Inflammatory macrophage treated with lipopolysaccharide for 1 hour (primary cell): ENCODE results near the gene OSBPL2.

Experiments
- DNase-seq, 2 donors: peaks; one replicate each; pipeline ENCODE4 v3.0.0-alpha.2; 2020 to 2022

OSBPL2 gene

DNA sequence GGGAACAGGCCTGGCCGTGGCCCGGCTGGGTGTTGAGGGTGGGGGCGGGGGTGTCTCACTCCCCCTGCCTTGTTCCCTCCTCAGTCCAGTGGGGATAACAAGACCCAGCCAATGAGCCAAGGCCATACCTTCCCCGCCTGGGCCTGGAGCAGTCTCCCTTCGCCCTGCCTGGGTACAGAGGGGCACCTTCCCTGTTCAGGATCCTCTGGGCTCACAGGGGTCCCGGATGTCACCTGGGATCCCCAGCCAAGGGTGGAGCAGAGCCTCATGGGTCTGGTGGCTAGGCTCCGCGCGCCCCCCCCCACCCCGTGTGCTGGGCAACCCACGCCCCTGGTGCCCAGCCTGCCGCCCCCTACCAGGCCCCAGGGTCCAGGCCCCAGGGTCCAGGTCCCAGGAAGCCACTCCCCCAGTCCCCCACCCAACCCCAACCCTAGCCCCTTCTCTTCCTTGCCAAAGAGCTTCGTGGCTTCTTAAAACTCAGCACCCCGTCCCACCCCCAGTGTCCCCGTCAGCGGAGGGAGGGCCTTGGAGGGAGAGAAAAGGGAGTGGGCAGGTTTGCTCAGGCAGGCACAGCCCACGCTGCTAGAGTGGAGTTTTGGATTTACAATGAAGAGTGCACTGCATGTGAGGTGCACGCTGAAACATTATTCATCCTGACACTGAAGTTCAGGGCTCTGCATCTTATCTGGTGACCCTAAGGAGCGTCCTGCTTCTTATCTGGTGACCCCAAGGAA, 30.1 kb upstream of the OSBPL2 start:
- DNase-seq, result no peak

DNA sequence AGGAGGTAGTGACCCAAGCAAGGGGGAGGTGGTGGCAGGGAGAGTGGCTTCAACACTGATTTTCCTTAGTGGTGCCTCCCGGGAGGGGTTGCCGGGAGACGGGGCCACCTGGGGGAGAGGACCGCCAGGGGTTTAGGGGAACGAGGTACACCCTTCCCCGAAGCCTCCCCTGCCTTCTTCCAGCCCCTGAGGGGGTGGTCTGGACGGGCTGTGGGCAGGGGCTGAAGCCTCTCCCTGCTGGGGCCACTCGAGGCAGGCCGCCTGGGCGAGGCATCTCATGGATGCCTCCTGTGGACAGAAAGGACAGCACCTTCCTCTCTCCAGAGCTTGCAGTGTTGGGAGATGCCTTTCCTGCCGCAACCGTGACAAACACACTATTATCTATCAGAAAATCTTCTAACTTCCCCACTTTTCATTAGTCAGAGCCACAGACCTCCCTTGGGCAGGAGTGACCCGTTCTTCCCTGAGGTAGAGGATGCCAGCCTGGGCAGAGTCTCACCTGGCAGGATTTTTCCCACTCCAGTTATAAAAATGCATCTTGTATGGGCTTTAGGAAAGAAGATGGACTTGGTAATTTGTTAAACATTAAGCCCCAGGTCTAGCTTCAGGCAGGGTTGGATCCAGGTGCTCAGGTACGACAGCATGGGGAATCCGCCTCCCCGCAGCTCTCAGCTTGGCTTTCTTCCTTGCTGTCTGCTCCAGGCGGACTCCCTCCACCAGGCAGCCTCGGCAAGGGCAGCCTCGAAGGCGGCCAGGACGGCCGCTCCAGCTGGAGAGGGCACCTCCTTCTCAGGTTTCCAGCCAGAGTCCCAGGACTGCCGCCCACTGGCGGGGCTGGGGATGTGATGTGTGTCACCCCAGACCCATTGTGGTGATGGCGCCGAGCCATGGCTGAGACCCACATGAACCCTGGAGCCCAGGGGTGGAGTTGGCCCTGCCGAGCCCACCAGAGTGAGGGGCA, 29.2 kb upstream of the OSBPL2 start:
- no peak for DNase-seq

DNA sequence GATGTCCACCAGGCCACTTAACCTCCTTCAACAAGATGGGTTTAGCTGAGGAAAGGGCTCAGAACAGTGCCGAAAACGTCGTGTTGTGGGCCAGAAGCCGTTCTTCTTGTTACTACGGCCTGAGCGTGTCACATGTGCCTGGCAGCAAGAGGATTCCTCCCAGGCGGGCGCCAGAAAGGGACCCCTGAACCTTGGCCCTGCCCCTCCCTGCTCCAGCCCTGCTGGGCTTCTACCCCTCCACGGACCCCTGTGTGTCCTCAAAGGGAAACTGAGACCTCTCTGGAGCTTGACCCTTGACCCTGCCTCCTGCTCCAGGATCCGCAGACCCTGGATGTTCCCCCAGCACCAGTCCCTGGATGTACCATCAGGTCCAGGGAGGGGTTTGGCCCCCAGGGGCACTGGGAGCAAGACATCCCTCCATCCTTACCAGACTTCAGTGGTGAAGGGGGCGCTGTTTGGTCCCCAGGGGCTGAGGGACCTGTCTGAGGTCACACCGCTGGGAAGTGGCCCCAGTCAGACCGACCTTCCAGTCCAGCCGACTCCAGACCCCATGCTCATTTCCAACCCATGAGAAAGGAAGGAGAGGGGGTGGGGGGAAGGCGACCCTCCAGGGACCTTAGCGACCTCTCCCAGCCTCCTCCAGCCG, 28.3 kb upstream of the OSBPL2 start:
- DNase-seq, result no peak

DNA sequence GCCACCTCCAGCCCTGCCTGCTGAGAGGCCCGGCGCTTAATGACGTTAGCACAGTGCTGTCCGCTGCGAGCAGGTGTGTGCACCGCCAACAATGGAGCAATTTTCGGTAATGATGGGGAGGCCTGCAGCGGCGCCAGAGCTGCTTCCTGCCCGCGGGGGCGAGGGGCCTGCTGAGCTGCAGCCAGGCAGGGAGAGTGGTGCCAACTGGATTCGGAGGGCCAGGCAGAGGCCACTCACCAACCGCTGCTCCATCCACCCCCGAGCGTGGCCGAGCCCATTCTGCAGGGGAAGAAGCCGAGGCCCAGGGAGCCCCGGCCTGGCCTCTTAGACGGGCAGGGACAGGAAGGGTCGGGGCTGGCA, 27.8 kb upstream of the OSBPL2 start:
- DNase-seq, result no peak

DNA sequence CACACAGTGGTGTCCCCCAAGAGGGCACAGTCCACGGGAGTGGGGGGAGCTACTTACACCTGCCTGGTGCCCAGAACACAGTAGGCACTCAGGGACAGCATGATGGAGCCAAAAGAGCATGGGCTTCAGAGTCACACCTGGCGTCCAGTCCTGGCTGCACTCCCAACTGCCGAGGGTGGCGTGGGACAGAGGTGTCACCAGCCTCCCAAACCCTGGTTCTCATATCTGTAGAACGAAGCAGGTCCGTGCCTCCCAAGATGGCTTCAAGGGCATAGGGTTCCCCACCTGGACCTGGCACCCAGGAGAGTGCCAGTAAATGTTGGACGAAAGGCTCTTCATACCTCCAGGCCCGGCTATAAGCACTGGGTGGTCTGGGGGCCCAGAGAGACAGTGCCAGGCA, 27.1 kb upstream of the OSBPL2 start:
- no peak for DNase-seq

DNA sequence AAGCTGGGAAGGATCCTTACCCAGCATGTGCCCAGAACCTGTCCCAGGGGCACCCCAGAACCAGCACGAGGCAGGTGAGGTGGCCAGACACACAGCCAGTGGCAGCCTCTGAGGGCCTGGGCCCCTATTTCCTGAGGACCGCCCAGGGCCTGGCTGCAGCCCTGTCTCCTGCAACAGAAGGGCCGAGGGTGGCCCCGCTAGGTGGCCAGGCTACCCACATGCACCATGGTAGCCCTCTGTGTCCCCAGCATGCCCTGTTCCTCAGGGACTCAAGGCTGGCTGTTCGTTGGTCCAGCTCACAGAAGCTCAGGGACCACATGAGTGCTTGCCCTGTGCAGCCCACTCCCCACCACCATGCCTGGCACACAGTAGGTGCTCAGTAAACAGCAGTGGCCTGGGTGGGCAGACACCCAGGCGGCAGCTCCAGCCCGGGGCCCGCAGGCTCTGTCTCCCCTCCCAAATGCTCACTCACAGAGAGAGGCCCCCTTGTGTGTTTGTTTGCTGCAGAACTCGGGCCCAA, 26.5 kb upstream of the OSBPL2 start:
- DNase-seq, result no peak

DNA sequence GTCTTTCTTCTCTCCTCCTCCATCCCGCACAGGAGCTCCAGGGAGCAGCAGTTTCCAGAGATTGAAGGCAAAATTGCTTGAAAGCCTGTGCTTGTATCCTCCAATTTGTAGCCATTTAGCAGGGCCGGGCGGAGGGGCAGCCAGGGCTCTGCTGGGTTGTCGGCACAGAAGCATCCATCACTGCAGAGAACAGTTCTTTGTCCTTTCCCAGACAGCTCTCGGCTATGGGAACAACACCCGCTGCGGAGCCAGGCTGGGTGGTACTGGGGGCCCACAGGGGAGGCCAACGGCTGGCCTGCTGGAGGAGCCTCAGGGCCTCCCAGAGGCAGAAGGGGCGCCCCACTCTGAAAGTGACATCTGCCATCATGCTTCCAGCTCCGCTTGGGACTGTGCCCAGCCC, 26.0 kb upstream of the OSBPL2 start:
- no peak for DNase-seq

DNA sequence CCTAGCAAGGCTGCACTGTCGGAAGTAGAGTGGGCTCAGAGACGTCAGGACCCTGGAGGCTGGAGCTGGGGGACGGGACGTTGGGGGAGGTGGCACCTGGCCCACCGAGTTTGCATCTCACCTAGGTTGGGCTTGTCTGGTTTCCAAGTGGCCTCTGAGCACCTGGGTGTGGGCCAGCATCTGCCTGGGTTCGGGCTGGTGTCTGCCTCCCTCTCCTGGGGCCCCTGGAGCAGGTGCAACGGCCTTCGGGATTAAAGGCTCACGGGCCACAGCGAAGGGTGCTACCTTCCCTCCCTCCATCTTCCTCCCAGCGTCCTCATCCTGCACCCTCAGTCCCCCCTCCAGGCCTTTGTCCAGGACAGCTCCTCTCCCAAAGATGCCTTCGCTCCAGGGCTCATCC, 24.3 kb upstream of the OSBPL2 start:
- DNase-seq, result no peak

DNA sequence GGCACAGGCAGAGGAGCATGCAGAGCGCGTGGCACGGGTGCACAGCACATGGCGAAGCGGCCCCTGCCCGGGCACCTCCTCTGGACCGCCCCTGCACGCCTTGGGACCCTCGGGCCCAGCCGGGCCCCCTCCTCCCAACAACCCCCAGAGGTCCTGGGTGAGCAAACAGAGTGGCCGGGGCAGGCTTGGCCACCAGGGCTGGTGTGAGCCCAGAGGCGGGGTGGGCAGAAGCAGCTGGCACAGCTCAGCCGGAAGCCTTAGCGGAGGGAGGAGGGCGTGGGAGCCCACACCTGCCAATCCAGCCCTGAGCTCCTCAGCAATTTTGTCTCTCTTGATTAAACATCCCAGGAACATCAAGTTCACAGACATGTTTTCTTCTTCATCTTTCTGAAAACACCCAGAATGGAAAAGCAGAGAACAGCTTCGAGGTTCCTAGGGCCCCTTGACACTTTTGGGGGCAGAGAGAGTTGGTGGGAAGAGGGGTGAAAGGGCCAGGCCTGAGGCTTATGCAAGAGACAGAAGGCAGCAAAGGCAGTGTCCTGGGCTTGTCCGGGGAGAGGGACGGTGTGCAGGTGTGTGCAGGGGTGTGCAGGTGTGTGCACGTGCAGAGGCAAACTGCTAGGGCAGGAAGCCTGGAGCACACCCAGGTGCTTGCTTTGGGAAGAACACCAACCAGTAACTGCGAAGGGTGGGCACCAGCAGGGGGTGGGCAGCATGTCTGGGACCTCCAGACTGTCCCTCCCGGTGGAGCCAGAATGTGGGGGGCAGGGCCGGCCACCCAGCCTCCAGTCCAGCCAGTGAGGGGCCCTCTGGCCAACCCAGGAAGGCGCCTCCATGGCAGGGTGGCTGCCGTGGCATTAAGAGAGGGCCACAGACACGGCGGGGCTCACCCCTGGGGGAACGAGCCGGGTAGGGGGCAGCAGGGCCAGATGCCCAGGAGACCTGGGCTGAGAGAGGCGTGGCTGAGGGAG, 23.0 kb upstream of the OSBPL2 start:
- no peak for DNase-seq

DNA sequence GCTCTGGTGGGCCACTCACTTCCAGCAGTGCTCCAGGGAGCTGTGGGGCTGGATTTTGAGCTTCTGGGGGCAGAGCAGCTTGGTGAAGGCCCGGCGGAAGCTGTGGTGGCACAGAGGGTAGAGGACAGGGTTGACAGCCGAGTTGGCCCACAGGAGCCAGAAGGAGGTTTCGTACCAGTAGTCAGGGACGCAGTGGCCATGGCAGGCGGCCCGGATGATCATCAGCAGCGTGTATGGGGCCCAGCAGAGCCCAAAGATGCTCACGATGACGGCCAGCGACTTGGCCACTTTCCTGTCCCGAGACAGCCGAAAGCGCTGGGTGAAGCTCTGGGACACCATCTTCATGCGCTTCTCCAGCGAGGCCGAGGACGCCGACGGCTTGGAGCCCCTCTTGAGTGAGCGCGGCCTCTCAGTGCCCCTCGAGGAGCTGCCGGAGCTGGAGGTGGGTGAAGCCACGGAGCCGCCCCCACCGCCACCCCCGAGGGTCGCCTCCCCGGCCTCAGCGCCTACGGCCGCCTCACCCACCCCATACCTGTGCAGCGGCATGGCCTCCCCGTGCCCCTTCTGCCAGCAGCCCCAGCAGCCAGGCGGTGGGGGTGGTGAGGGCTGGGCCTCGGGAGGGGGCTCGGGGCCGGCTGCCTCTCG, 22.2 kb upstream of the OSBPL2 start:
- DNase-seq, result no peak

DNA sequence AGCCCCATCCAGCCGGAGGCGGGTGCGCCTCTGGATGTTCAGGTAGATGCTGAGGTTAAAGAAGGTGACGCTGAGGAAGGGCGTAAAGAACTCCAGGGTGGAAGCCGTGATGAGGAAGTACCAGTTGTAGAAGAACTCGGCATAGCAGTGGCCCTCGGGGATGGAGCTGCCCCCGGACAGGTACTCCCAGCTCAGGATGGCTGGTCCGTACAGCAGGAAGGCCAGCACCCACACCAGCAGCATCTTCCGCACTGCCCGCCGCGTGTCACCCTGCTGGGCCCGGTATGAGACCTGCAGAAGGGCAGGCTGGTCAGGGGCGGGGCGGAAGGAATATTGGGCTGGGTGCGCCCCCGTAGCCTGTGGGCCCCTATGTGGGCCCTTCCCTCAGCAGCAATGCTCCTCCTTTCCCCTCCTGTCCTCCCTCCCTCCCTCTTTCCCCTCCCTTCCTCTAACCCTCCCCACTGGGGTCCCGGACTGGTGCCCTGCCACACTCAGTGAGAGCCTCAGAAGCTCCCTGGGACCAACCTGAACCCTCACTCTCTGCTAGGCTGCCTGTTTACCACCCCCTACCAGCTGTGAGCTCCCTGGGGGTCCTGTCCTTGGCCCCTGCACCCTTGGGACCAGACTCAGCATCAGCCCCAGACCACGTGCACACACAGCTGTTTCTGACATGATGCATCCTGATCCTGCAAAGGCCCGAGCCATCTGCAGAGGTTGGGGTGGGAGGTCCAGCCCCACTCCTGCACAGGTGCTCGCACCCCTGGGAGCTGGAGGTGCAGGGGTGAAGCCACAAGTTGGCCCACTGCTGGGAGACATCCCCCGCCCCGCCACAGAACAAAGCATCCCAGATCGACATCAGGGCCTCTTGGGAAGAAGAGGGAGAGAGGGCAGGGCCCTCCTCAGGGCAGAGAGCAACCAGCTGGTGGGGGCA, 21.4 kb upstream of the OSBPL2 start:
- no peak for DNase-seq

DNA sequence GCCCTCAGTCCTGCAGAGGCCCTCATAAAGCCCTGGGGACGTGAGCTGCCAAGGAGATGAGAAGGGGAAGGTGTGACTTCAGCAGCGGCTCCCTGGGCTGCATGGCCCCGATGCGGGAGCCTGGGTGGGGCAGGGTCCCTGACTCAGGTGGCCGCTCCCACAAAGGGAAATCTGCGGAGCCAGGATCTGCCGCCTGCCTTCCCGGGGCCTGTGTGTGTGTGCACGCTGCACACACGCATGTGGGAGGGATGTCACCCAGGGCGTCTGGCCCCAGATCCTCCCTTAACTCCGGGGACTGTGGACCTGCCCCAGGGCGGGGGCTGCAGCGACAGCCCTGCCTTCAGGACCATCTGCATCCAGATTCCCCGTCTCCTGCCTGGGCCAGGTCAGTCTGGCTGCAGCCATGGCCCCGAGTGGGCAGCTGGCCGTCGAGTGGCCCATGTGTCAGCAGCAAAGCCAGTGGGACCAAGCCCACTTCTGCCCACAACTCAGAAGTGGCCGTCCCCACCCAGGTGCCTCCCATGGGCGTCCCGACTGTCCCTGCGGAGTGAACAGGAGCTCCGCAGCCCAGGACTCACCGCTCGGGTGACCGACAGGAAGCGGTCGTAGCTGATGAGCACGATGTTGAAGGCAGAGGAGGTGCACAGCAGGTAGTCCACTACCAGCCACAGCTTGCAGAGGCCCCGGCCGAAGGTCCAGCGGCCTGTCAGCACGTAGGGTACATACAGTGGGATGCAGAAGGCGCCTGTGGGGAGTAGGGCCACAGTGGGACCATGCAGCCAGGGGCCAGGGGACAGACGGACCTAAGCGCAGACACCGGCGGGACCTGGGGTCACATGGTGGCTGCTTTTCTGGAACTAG, 20.2 kb upstream of the OSBPL2 start:
- DNase-seq, result no peak

DNA sequence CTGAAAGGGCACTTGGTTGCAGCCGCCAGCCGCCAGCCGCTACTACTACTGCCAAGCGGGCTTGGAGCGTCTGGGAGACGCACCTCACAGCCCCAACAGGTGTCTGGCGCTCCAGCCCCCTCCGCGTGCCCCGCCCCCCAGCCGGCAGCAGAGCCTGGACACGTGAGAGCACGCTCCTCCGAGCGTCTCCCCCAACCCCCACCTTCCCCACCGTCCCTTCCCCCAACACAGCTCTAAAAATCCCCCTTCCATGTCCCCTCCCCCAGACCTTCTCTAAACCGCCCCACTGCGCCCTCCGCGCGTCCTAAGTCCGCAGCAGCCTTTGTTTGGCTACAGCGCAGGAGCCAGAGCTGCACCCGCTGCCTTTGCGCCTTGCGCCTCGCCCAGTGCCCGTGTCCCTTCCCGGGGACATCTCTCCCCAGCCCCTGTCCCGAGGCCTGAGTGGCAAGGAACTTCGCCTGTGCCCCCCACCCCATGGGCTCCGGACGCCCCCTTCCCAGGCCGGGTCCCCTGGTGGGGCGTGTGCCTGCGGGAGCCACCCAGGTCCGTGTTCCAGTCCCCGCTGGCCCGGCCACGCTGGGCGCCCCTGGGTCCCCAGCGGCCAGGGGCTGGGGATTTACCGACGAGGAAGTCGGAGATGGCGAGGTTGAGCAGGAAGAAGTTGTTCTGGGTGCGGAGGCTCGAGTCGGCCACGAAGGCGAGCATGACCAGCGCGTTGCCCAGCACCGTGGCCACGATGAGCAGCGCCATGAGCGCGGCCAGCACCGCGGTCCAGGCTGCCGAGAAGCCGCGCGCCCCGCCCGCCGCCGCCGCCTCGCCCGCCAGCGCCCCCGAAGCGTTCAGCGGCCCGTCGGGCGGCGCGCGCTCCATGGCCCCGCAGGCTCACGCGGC, 19.0 kb upstream of the OSBPL2 start:
- DNase-seq, result no peak

DNA sequence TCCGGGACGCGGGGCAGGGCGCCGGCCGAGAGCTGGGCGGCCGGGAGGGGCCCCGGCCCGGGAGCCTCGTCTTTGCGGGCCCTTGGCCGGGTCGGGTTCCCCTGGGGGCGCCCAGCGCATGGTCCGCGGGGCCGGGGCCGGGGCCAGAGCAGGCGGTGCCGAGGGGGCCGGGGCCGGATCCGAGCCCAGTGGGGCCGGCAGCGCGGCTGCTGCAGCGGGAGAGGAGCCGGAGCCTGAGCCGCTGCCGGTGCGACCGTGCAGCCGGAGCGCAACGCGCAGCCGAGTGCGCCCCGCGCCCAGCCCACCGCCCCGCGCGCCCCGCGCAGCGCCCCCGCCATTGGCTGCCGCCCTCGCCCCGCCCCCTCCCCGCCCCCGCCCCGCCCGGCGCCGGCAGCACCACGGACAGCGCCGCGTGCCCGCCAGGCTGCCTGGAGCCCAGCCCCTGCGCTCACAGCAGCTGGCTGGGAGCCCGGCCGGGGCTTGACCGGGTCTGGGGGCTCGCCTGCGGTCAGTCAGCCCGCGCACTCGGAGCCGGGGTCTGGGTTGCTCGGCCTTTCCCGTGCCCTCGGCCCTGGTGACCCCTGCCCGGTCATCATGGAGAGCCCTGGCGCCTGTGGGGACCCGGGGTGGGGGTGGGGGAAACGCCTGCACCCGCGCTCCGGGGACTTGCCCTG, 18.2 kb upstream of the OSBPL2 start, which contains the start of gene HRH3:
Gene HRH3 (minus strand): TSS at position 287 of the 674 bp plus-strand sequence. CDS start 308 bp downstream, outside the sequence.
- no peak for DNase-seq

DNA sequence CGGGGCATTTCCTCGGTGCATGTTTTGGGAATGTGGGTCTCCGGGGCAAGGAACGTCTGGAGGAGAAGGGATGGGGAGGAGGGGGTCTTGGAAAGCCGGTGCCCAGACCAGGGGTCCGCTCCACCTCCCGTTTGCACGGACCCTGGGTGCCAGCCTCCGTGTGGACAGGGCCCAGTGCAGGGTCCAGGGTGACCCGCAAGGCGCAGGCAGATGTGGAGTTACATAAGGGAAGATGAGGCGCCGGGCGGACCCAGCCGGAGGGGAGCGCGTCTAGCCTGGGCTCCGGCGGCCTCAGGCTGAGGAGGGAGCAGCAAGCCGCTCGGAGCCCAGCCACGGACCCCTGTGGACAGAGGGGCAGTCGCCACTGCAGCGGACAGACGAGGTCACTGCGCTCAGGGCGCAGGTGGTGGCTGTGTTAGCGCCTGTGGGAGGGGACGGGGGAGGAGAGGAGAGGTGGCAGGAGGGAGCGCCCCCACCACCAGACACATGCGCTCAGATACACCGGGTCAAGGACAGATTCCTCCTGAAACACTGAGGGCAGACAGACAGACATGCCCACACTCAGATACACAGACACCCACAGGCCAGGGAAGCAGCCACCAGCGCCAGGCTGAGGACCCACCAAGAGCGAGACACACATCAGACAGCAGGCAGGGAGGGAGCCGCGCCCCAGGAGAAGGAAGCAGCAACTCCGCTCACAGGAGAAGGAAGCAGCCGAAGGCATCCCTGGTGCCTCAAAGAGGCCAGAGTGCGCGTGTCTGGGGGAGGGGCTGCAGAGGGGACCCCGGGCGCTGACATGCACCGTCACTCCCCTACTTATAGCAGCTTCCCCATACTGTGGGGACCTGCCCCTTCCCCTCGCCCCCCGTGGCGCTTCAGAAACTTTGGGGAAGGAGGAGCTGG, 17.4 kb upstream of the OSBPL2 start:
- no peak for DNase-seq

DNA sequence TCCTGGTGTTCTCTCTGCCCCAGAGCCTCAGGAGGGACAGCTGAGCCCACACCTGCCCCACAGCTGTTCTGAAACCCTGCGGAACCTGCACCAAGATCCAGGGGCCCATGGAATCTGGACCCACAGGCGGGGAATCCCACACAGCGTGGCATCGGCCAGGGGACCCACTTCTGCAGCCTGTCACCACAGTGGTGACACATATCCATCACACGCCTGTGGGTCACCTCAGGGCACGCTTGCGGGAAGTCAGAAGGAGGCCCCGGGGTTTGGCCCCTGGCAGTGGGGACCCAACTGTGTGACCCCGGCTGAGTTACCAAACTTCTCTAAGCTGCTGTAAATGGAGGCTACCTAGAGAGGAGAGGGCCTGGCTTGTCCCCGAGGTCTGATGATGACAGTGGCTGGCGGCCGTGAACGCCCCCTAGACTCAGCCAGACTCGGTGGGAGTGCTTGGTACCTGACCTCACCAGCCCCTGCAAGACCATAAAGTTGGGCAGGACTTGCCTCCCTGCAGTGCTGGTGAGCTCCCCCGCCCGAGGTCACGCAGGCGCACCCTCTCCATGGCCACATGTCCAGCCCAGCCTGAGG, 16.0 kb upstream of the OSBPL2 start:
- DNase-seq, result no peak
